DOHH2 (cell line): Measurements from ENCODE around the gene AAGAB.

Experiments
- H3F3A ChIP-seq: fragments of 200-600 bp; sonication (generic), shearing (Covaris generic); 2 replicates; pipeline ENCODE4 v1.6.0; 2016; ENCODE audit warnings: antibody characterized with exemption, mild to moderate bottlenecking; ENCODE audit not compliant: control insufficient read depth, insufficient read depth
- H3K27ac ChIP-seq: fragments of 200-600 bp; sonication (generic); 2 replicates; pipeline ENCODE4 v1.5.1; 2014; ENCODE audit warnings: low read depth, mild to moderate bottlenecking, low read length, moderate library complexity
- H3K27me3 ChIP-seq: fragments of 200-600 bp; sonication (generic); 2 replicates; pipeline ENCODE4 v1.6.1; 2014; ENCODE audit warnings: mild to moderate bottlenecking, low read length, mixed read lengths; ENCODE audit not compliant: control insufficient read depth
- H3K36me3 ChIP-seq: fragments of 200-600 bp; sonication (generic); 2 replicates; pipeline ENCODE4 v1.6.1; 2014; ENCODE audit warnings: mild to moderate bottlenecking, low read length, moderate library complexity, mixed read lengths; ENCODE audit not compliant: control insufficient read depth
- H3K4me1 ChIP-seq: fragments of 200-600 bp; sonication (generic); 2 replicates; pipeline ENCODE4 v1.6.1; 2014; ENCODE audit warnings: mild to moderate bottlenecking, low read length, mixed read lengths; ENCODE audit not compliant: control insufficient read depth
- H3K4me2 ChIP-seq: fragments of 200-600 bp; sonication (generic); 2 replicates; pipeline ENCODE4 v1.6.0; 2014; ENCODE audit warnings: mild to moderate bottlenecking, low read length, moderate library complexity
- H3K4me3 ChIP-seq: fragments of 200-600 bp; sonication (generic); 2 replicates; pipeline ENCODE4 v1.5.1; 2014; ENCODE audit warnings: mild to moderate bottlenecking, low read length, mixed read lengths
- H3K79me2 ChIP-seq: fragments of 200-600 bp; sonication (generic); 2 replicates; pipeline ENCODE4 v1.6.1; 2014; ENCODE audit warnings: mild to moderate bottlenecking, low read length, mixed read lengths; ENCODE audit not compliant: control insufficient read depth
- H3K9me2 ChIP-seq: fragments of 200-600 bp; sonication (generic); replicated peaks from 2 replicates; pipeline ENCODE4 v1.6.1; 2014; ENCODE audit warnings: mild to moderate bottlenecking, low read length, mixed read lengths; ENCODE audit not compliant: control insufficient read depth
- H3K9me3 ChIP-seq: fragments of 200-600 bp; sonication (generic); 2 replicates; pipeline ENCODE4 v1.6.1; 2014; ENCODE audit warnings: antibody characterized with exemption, low read length, mixed read lengths; ENCODE audit not compliant: control insufficient read depth, insufficient read depth
- H4K20me1 ChIP-seq: fragments of 200-600 bp; sonication (generic); 2 replicates; pipeline ENCODE4 v1.6.0; 2014; ENCODE audit warnings: low read depth, mild to moderate bottlenecking, antibody characterized with exemption, low read length, moderate library complexity; ENCODE audit not compliant: control insufficient read depth, insufficient read depth
- CTCF ChIP-seq: fragments of 200-600 bp; sonication (generic); IDR thresholded peaks from one replicate; pipeline ENCODE4 v1.5.1; 2014; ENCODE audit warnings: antibody characterized with exemption, mild to moderate bottlenecking, low read depth, low read length; ENCODE audit not compliant: poor library complexity, severe bottlenecking
- EZH2phosphoT487 ChIP-seq: fragments of 200-600 bp; sonication (generic); IDR thresholded peaks from 2 replicates; pipeline ENCODE4 v1.6.1; 2017; ENCODE audit warnings: borderline replicate concordance, mild to moderate bottlenecking, antibody characterized with exemption, low read length, moderate library complexity, mixed read lengths

The AAGAB gene

GRCh38 chr15:67215102-67215501, 39.4 kb downstream of the AAGAB start:
- Histone ChIP-seq H3K4me3 (no peak overlapping the region; the same call in 1 of the 2 replicates), H3K36me3 (peaks cover 4% of the 10 kb centered on the region; the same call in 1 of the 2 replicates), H3K9me2 (no peaks in the 10 kb centered on the region), H3F3A (no peaks in the 10 kb centered on the region), H3K4me2 (peak overlapping the region; percentile 52), H3K79me2 (no peaks in the 10 kb centered on the region), H4K20me1 (no peaks in the 10 kb centered on the region), H3K4me1 (peaks cover 16% of the 10 kb centered on the region), H3K9me3 (no peaks in the 10 kb centered on the region), H3K27me3 (no peaks in the 10 kb centered on the region), H3K27ac (peak overlapping the region; percentile 20; the same call in 1 of the 2 replicates)
- TF ChIP-seq CTCF: no peak
- no peak for TF ChIP-seq EZH2phosphoT487

- H3F3A ChIP-seq: no peaks in the 10 kb centered on the region
- no peaks in the 10 kb centered on the region for H3K27me3 ChIP-seq
- H3K4me2 ChIP-seq: no peak overlapping the region
- H3K4me1 ChIP-seq: peaks cover 16% of the 10 kb centered on the region
- peaks cover 13% of the 10 kb centered on the region for H3K36me3 ChIP-seq
- H3K27ac ChIP-seq: no peak overlapping the region
- H3K79me2 ChIP-seq: no peaks in the 10 kb centered on the region
- TF ChIP-seq CTCF (no peak), EZH2phosphoT487 (no peak)
- H3K9me3 ChIP-seq: no peaks in the 10 kb centered on the region
- no peak overlapping the region for H3K4me3 ChIP-seq
- no peaks in the 10 kb centered on the region for H3K9me2 ChIP-seq
- no peaks in the 10 kb centered on the region for H4K20me1 ChIP-seq
Observed at GRCh38 chr15:67212684-67213367, 41.6 kb downstream of the AAGAB start.

- Histone ChIP-seq H3K27ac (no peak overlapping the region), H3K27me3 (no peaks in the 10 kb centered on the region), H4K20me1 (no peaks in the 10 kb centered on the region), H3K79me2 (no peaks in the 10 kb centered on the region), H3K4me1 (peaks cover 8% of the 10 kb centered on the region), H3K4me2 (no peak overlapping the region), H3K9me2 (no peaks in the 10 kb centered on the region), H3K36me3 (peaks cover 18% of the 10 kb centered on the region), H3F3A (no peaks in the 10 kb centered on the region), H3K9me3 (no peaks in the 10 kb centered on the region), H3K4me3 (no peak overlapping the region)
- TF ChIP-seq EZH2phosphoT487: no peak
- TF ChIP-seq CTCF: no peak
Observed at GRCh38 chr15:67210555-67211168, 43.8 kb downstream of the AAGAB start.
